Gastroesophageal sphincter (tissue), 3 donors: ENCODE data around the gene EIF4A2.

Source experiments
- CTCF ChIP-seq, 4 experiments: fragments of 200-600 bp in 2 of 4; fragments of 450-650 bp in 2 of 4; sonication (generic) in 1 of 4; IDR thresholded peaks; one replicate each; pipeline ENCODE4 v1.5.1; 2017 to 2019; ENCODE audit warnings: antibody characterized with exemption in 4 of 4, mild to moderate bottlenecking in 2 of 4, moderate library complexity in 2 of 4
- EP300 ChIP-seq: sonication (generic); formaldehyde crosslinking; IDR thresholded peaks from one replicate; pipeline ENCODE4 v1.6.1; 2017; ENCODE audit warnings: antibody characterized with exemption, mild to moderate bottlenecking

DNA sequence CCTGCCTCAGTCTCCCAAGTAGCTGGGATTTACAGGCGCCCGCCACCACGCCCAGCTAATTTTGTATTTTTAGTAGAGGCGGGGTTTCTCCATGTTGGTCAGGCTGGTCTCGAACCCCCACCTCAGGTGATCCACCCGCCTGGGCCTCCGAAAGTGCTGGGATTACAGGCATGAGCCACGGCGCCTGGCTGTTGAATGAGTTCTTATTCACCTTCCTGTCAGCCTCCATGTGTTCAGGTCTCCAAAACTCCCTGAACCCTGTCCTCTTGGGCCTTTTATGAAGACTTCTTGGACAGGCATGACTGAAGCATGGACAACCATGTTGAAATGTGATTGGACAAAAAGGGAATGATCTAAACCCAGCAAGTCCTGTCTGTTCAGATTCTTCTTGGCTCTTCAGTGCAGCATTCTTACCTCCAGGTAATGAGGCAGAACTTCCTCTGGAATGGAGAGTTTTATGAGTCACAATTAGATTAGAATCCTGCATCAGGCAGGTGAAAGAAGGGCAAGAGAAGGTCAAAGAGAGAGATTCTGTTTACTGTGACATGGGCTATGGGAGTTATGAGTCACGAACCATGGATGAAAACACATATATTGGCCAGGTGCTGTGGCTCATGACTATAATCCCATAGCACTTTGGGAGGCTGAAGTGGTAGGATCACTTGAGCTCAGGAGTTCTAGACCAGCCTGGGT lies 23.1 kb upstream of the EIF4A2 start:
- TF ChIP-seq CTCF (IDR thresholded peaks at IDR 0.05) = no peak
- no peak for TF ChIP-seq EP300
